T-helper 1 cell (primary cell): ENCODE measurements around the gene HHATL.

Source experiments
- DNase-seq, 5 donors: peaks; one replicate each; pipeline ENCODE4 v3.0.0-alpha.2; 2012 to 2020

HHATL gene

GRCh38 chr3:42683875-42684598 is 18.6 kb downstream of the HHATL start:
- DNase-seq: peak in 1 of 5 donors; percentile 36

GRCh38 chr3:42682301-42683070 is 20.1 kb downstream of the HHATL start:
- DNase-seq: no peak

DNA sequence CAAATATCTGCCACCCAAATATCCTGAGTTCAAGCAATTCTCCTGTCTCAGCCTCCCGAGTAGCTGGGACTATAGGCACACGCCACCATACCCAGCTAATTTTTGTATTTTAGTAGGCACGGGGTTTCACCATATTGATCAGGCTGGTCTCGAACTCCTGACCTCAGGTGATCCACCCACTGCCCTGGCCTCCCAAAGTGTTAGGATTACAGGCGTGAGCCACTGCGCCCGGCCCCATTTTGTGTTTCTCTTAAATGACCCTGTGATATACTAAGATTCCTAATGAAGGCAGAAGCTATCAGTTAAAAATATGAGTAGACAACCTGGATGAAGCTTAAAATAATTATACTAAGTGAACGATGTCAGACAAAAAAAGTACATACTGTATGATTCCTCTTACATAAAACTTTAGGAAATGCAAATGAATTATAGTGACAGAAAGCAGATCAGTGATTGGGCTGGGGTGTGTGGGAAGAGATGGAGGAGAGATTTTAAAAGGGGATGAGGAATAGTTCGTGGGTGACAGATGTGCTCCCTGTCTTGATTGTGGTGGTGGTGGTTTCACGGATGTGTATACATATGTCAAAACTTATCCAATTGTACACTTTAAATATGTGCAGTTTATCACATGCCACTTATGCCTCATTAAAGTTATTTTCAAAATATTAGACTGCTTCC is 21.1 kb downstream of the HHATL start:
- no peak for DNase-seq

GRCh38 chr3:42680806-42681205 is 21.8 kb downstream of the HHATL start:
- DNase-seq: peak in 1 of 5 donors; percentile 2

GRCh38 chr3:42680271-42680670 is 22.3 kb downstream of the HHATL start:
- no peak for DNase-seq

DNA sequence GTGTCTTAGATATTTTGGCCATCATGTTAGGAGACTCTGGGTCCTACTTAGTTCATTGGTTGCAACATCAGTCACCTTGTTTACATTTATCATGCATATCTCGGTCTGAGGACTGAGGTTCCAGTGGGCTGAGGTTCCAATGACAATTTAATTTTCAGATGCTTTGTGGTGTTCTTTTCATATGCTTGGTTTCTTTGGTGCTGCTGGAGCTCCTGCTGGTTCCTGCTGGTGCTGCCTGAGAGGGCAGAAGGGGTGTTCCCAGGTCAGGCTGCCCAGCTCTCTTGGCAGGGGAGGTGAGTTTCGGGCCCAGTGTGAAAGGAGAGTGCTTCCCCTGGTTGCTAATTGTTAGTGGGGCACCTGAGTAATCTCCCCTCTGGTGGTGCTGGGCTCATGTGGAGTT is 24.2 kb downstream of the HHATL start:
- DNase-seq: no peak

GRCh38 chr3:42675909-42676308 is 26.7 kb downstream of the HHATL start:
- no peak for DNase-seq

GRCh38 chr3:42674146-42674545 is 28.5 kb downstream of the HHATL start:
- no peak for DNase-seq

- no peak for DNase-seq
Observed at GRCh38 chr3:42673082-42673481, 29.5 kb downstream of the HHATL start.

GRCh38 chr3:42672515-42672914 is 30.1 kb downstream of the HHATL start:
- no peak for DNase-seq

DNA sequence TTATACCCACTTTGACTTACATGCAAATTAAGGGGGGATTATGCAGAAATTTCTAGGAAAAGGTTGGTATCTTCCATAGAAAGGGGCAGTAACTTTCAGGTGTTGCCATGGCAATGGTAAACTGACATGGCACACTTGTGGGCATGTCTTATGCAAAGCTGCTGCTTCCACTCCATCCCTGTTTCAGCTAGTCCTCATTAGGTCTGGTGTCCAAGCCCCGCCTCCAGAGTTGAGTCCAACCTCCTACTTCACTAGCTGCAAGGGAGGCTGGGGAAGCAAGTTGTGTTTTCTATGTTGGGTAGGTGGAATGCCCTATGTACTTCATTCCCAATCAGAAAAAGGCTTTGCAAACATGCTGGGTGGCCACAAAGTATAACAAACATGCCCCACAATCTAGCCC is 31.9 kb downstream of the HHATL start:
- no peak for DNase-seq

GRCh38 chr3:42670051-42670576 is 32.5 kb downstream of the HHATL start:
- no peak for DNase-seq

DNA sequence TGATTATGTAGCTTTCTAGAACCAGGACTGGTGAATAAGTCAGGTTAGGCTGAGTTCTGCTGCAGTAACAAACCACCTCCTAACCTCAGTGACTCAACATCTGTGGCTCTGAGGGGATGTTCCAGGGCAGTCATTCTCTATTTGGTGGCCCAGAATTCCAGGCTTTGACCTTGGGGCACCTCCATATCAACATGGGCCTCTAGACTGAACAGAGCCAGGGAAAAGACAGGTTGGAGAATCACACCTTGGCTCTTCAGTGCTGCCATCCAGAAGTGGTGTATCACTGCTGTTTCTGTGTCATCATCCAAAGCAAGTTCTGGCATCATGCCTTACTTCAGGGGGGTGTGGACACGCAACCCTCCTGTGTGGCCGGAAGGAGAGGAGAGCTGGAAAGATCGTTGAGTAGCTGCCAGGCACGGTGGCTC is 33.8 kb downstream of the HHATL start:
- no peak for DNase-seq

GRCh38 chr3:42668413-42668760 is 34.2 kb downstream of the HHATL start:
- no peak for DNase-seq

DNA sequence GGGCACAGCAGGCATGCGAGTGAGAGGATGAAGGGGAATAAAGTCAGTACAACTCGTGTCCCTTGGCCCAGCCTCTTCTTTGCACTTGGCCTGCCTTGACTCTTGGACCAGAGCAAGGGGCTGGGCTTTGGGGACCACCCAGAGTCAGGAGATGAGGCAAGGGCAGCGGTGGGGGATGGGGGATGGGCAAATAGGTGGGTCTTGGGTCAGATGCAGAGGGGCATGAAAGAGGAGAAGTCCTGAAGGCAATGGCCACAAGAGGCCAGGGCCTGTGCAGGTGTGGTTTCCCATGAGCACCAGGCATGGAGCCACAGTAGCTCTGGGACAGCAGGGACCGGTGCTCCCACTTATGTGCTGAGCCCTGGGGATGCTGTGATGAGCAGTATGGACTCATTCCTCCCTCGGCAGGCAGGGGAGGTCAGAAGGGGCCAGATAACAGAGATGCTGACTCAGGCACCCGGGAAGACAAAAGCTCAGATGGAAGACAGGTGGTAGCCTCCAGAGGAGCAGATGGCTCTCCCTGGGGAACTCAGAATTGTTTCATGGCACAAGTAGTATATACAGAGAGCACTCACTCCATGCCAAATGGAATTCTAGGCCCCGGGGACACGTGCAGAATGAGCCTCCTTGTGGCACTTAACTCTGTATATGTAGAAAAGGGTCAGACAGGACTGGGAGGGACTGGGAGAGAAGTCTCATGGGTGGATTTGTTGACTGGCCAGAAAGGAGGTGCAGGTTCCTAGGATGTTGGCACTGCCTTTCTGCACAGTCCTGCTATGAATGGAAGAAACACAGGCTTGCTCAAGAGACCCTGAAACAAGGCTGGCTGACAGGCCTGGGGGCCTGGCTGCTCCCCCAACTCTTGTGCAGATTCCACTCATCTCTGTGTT is 34.8 kb downstream of the HHATL start:
- no peak for DNase-seq

GRCh38 chr3:42667096-42667522 is 35.5 kb downstream of the HHATL start:
- no peak for DNase-seq

GRCh38 chr3:42666577-42666998 is 36.0 kb downstream of the HHATL start:
- no peak for DNase-seq

- no peak for DNase-seq
Observed at GRCh38 chr3:42666022-42666421, 36.6 kb downstream of the HHATL start.

DNA sequence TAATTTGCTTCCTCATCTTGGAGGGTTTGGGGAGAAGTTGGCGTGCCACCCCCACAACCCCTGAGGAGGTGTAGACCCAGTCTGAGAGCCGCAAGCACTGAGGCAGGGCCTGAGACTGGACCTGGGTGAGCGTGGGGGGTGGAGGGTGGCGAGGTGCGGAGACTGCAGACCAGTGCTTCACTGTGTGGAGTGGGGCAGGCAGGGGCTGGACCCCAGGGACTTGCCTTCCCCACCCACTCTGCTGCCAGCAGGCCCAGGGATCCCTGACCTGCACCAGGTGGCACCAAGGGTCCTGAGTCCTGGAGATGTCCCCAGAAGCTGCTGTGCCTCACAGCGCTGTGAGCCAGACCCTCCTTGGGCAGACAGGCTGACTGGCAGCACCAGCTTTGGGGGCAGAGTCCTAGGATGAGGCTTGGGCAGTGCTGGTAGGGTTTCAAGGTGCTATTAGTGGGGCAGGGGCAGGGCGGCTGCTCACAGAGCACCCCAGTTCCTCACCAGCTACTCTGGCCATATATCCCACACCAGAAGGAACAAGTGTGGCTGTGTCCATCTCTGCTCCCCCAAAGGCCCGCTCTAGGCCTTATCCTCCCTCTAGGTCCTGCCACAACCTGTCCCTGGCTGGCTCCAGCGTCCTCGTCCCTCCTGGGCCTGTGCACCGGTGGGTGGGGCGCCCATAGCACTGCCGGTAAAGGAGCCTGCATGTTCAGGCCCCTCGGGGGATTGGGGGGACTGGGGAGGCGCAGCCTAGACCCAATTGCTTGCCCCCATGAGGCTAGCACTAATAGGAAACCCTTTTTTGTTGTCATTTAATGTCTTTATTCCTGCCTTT is 37.3 kb downstream of the HHATL start:
- DNase-seq: no peak

- no peak for DNase-seq
Observed at GRCh38 chr3:42664438-42664803, 38.2 kb downstream of the HHATL start.
